Activated CD8-positive, alpha-beta memory T cell treated with anti-CD3 and anti-CD28 coated beads for 24 hours (primary cell): ENCODE measurements around the gene CPA1.

Experiments used
- DNase-seq: peaks from one replicate; pipeline ENCODE4 v3.0.0-alpha.2; 2020

Gene CPA1

GRCh38 chr7:130430841-130431666, 50.8 kb downstream of the CPA1 start:
- DNase-seq = no peak

- no peak for DNase-seq
Measured at GRCh38 chr7:130432886-130433285, 52.6 kb downstream of the CPA1 start.

GRCh38 chr7:130433301-130433700, 53.0 kb downstream of the CPA1 start:
- no peak for DNase-seq

- DNase-seq = no peak
Measured at GRCh38 chr7:130435311-130435854, 55.1 kb downstream of the CPA1 start.

- no peak for DNase-seq
Measured at GRCh38 chr7:130436253-130436652, 56.0 kb downstream of the CPA1 start.
